Lower leg skin (tissue), 4 donors: ENCODE results near the gene LTBP3. TPM values are rescaled to one million over a fixed set of nuclear protein-coding genes. Genes with fewer than 3 reads are reported as not detected.
"Not testable (repeated sequence)": the region's sequence is repeated elsewhere in the genome, so short reads cannot be mapped to it uniquely, and the experiment has no call there.

Experiments
- DNase-seq, 2 donors: peaks; one replicate each; pipeline ENCODE4 v3.0.0-alpha.2; 2019; ENCODE audit warnings: low spot score in 2 of 2
- H3K4me3 ChIP-seq: fragments of 200-600 bp; sonication (generic); 2 replicates; pipeline ENCODE4 v1.5.1; 2017; ENCODE audit warnings: mild to moderate bottlenecking, low read depth; ENCODE audit not compliant: poor library complexity, severe bottlenecking
- POLR2A ChIP-seq, 2 donors: fragments of 450-650 bp; IDR thresholded peaks; one replicate each; pipeline ENCODE4 v1.6.1; 2016 to 2017; ENCODE audit warnings: antibody characterized with exemption in 2 of 2, mild to moderate bottlenecking in 1 of 2, moderate library complexity in 1 of 2
- WGBS, 2 donors: methylation state at CpG; one replicate each; pipeline ENCODE4 v1.1.5; 2018; 5-methylcytosine and 5-hydroxymethylcytosine counted together
- intact Hi-C: fragments of 100-400 bp; cut with DNase I; formaldehyde crosslinking; loops from one replicate; pipeline ENCODE4 v1.15.0; 2023; ENCODE audit warnings: low total_unique reads
- total RNA-seq, 4 donors: library from RNA; depleted of rRNA; stranded (reverse); fragments of >200 nt; gene quantifications; one replicate each; pipeline ENCODE4 v1.1.0, GENCODE V29; 2016
- TF ChIP-seq, protein P1 (sequence below), 3 donors: fragments of 450-650 bp; IDR thresholded peaks; one replicate each; pipeline ENCODE4 v1.5.1; 2016; ENCODE audit warnings: antibody characterized with exemption in 3 of 3, mild to moderate bottlenecking in 3 of 3, moderate library complexity in 2 of 3

The LTBP3 gene
- total RNA-seq, 4 donors from 2014 or later: 71.9 to 113 (median 100) TPM

DNA sequence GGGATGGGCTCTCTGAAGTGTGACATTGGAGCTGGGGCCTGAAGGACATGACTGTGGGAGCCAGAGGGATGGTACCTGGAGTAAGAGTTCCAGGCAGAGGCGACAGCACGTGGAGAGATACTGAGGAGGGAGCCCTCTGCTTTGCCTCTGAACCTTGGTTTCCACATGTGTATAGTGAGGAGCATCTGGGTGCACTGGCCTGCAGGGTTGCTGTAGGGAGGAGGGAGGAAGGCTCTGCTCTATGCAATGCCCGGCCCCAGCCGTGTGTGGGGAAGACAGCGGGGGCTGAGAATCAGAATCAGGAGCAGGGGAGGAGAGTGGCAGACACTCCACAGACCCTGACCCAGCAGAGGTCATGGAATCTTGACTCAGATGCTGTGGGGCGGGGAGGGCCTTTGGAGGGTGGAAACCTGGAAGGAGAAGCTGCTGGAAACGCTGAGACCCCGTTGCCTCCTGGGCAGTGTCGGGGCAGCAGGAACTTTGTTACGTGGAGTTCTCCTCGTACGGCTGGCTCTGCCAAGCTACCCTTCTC is 29.3 kb downstream of the LTBP3 start:
- H3K4me3 ChIP-seq: no peak overlapping the region
- intact Hi-C loops: no loop called here
- TF ChIP-seq, protein P1, sequence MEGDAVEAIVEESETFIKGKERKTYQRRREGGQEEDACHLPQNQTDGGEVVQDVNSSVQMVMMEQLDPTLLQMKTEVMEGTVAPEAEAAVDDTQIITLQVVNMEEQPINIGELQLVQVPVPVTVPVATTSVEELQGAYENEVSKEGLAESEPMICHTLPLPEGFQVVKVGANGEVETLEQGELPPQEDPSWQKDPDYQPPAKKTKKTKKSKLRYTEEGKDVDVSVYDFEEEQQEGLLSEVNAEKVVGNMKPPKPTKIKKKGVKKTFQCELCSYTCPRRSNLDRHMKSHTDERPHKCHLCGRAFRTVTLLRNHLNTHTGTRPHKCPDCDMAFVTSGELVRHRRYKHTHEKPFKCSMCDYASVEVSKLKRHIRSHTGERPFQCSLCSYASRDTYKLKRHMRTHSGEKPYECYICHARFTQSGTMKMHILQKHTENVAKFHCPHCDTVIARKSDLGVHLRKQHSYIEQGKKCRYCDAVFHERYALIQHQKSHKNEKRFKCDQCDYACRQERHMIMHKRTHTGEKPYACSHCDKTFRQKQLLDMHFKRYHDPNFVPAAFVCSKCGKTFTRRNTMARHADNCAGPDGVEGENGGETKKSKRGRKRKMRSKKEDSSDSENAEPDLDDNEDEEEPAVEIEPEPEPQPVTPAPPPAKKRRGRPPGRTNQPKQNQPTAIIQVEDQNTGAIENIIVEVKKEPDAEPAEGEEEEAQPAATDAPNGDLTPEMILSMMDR (IDR thresholded peaks at IDR 0.05): no peak
- TF ChIP-seq POLR2A (IDR thresholded peaks at IDR 0.05): no peak
- 86 to 91% methylated on average over 12 of the region's 12 CpGs for WGBS, 2 donors
- DNase-seq: no peak

DNA sequence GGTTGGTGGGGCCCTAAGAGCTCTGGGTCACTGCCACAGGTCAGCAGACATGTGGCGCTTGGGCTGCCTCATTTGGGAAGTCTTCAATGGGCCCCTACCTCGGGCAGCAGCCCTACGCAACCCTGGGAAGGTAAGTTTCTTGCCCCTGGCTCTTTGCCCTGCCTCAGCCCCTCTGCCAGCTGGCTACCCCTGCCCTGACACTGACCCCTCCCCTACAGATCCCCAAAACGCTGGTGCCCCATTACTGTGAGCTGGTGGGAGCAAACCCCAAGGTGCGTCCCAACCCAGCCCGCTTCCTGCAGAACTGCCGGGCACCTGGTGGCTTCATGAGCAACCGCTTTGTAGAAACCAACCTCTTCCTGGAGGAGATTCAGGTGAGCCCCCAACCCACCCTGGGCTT is 31.4 kb downstream of the LTBP3 start:
- intact Hi-C loops: no loop called here
- no peak for TF ChIP-seq POLR2A (IDR thresholded peaks at IDR 0.05)
- TF ChIP-seq, protein P1 (IDR thresholded peaks at IDR 0.05): no peak
- DNase-seq: no peak
- WGBS, 2 donors: 83 to 91% methylated on average over 7 to 8 of the region's 8 CpGs
- no peak overlapping the region for H3K4me3 ChIP-seq

DNA sequence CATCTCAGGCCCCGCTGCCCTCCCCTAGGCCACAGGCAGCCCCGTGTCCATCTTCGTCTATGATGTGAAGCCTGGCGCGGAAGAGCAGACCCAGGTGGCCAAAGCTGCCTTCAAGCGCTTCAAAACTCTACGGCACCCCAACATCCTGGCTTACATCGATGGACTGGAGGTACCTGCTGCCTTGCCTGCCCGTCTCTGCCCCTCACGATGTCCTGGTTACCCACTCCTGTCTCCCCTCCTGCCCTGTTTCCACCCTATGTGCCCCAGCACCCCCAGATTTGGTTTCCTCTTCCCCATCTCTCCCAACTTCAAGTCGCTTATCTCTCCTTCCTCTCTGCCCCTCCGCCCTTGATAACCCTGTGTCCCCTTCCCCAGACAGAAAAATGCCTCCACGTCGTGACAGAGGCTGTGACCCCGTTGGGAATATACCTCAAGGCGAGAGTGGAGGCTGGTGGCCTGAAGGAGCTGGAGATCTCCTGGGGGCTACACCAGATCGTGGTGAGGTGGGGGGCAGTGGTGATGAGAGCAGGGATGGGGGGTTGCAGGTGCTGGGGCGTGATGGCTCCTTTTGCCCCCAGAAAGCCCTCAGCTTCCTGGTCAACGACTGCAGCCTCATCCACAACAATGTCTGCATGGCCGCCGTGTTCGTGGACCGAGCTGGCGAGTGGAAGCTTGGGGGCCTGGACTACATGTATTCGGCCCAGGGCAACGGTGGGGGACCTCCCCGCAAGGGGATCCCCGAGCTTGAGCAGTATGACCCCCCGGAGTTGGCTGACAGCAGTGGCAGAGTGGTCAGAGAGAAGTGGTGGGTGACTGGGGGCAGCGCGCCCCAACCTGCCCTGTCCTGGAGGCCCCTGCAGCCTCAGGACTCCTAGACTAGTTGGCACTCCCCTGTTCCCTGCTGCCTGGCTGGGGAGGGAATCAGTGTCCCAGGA is 32.3 kb downstream of the LTBP3 start:
- intact Hi-C loops: no loop called here
- peak overlapping the region; percentile 96 for H3K4me3 ChIP-seq
- TF ChIP-seq POLR2A (IDR thresholded peaks at IDR 0.05): no peak
- TF ChIP-seq, protein P1 (IDR thresholded peaks at IDR 0.05): no peak
- 40 to 43% methylated on average over 28 to 31 of the region's 31 CpGs for WGBS, 2 donors
- no peak for DNase-seq

DNA sequence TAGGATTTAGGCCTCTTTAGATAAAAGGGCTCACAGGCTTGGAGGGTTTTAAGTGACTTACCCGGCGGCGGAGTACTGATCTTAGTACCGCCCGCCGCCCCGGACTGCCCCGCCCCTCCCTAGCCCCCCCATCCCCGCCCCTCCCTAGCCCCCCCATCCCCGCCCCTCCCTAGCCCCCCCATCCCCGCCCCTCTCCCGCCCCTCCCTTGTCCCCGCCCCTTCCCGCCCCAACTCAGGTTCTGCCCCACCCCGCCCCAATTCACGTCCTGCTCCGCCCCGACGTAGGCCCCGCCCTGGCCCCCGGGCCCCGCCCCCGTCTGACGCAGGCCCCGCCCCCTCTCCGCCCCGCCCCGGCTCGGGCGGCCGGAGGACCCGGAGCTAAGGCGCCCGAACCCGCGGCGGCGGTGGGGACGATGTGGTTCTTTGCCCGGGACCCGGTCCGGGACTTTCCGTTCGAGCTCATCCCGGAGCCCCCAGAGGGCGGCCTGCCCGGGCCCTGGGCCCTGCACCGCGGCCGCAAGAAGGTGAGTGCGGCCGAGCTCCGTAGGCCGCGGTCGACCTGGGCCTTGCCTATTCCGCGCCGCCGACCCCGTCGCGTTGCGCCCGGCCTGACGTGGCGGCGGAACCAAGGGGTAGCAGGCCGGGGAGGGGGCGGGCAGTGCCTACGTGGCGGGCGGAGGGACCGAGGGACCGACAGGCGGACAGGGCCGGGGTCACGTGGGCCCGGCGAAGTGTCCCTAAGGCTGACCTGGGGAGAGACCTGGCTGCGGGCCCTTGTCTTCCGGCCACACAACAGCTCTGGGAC is 33.2 kb downstream of the LTBP3 start, which contains the start of gene SCYL1:
TSS of gene SCYL1 (plus strand) at position 343 of the 805 bp plus-strand sequence. CDS start at position 414, 71 bp downstream.
- H3K4me3 ChIP-seq: peak within 1 kb of the TSS; percentile 96
- peak; percentile 66 to 95 for DNase-seq
- 1 to 2% methylated on average over 15 to 26 of the region's 82 CpGs for WGBS, 2 donors
- intact Hi-C loops: no loop called here
- peak in 1 of 2 donors; percentile 16 for TF ChIP-seq POLR2A (IDR thresholded peaks at IDR 0.05)
- TF ChIP-seq, protein P1 (IDR thresholded peaks at IDR 0.05): no peak

DNA sequence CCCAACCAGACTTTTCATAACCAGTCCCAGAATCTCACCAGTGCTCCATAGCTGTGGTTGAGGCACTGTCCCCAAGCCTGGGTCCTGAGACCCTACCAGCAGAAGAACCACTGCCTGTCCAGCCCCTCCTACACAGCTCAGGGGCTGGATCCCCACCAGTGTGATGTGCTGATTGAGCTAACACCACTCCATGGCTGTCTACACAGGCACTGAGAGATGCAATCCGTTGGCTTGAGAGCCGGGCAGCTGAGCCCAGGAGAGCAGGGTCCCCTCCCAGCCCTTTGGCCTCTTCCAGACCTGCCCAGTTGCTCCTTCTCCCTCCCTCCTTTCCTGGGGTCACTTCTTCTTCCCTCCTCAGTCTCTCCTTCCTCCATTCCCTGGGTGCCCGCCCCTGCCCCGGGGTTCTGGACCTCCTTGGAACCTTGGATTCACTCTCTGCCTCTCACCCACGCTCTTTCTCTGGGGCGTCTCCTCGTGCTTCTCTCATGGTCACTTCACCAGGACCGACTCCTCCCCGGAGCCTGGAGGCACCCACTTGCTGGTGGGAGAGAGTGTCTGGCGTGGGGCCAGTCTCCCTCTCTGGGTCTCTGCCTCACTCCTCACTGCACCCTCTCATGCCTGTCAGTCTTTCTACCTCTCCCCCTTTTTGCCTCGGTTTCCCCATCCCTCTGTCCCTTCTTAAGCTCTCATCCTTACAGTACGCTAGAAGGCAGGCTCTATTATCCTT is 34.0 kb downstream of the LTBP3 start:
- 26 to 33% methylated on average over 12 of the region's 12 CpGs for WGBS, 2 donors
- H3K4me3 ChIP-seq: no peak overlapping the region
- TF ChIP-seq POLR2A (IDR thresholded peaks at IDR 0.05): no peak
- TF ChIP-seq, protein P1 (IDR thresholded peaks at IDR 0.05): no peak
- DNase-seq: no peak
- intact Hi-C loops: no loop called here

DNA sequence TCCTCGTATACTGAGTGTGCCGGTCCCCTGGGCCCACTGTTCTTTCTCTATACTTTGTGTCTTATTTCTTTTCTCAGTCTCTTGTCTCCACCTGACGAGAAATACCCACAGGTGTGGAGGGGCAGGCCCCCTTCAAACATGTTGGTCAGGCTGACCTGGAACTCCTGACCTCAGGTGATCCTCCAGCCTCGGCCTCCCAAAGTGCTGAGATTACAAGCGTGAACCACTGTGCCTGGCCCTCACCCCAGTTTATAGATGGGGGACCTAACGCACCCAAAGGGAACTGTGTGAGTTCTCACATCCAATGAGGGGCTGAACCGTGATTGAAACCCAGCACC is 34.6 kb downstream of the LTBP3 start:
- 84 to 97% methylated on average over 7 of the region's 7 CpGs for WGBS, 2 donors
- intact Hi-C loops, DNase-seq, H3K4me3 ChIP-seq: not testable (repeated sequence)

DNA sequence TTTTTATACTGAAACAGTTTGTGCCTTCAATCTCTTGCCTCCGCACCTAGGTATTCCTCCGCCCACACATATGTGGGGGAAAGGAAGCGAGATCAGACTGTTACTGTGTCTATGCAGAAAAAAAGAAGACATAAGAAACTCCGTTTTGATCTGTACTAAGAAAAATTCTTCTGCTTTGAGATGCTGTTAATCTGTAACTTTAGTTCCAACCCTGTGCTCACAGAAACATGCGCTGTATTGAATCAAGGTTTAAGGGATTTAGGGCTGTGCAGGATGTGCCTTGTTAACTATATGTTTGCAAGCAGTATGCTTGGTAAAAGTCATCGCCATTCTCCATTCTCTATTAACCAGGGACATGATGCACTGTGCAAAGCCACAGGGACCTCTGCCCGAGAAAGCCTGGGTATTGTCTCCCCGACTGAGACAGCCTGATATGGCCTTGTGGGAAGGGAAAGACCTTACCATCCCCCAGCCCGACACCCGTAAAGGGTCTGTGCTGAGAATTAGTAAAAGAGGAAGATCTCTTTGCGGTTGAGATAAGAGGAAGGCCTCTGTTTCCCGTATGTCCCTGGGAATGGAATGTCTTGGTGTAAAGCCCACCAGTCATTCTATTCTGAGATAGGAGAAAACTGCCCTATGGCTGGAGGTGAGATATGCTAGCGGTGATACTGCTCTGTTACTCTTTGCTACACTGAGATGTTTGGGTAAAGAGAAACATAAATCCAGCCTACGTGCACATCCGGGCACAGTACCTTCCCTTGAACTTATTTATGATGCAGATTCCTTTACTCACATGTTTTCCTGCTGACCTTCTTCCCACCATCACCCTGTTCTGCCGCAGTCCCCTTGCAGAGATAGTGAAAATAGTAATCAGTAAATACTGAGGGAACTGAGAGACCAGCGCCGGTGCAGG is 35.2 kb downstream of the LTBP3 start:
- intact Hi-C loops, H3K4me3 ChIP-seq, DNase-seq: not testable (repeated sequence)
- WGBS, 2 donors: 83 to 84% methylated on average over 18 of the region's 18 CpGs
